Thoracic aorta (tissue), 2 donors: ENCODE results near the gene HMCN2. TPM values are rescaled to one million over a fixed set of nuclear protein-coding genes. Genes with fewer than 3 reads are reported as not detected.

Experiments
- ATAC-seq: fragments of 150-250 bp; one replicate; pipeline ENCODE4 v1.8.0; 2017; ENCODE audit warnings: low read depth; ENCODE audit not compliant: insufficient number of reproducible peaks, low FRiP score
- DNase-seq: peaks from one replicate; pipeline ENCODE4 v3.0.0-alpha.2; 2020; ENCODE audit warnings: low spot score
- H3K27ac ChIP-seq, 2 donors: fragments of 200-600 bp; sonication (generic); 1 replicate in 1 of 2; 2 replicates in 1 of 2; pipeline ENCODE4 v1.5.1; 2016; ENCODE audit warnings: mild to moderate bottlenecking in 2 of 2, moderate library complexity in 2 of 2
- H3K27me3 ChIP-seq: fragments of 200-600 bp; sonication (generic); replicated peaks from 2 replicates; pipeline ENCODE4 v1.6.0; 2016; ENCODE audit warnings: mild to moderate bottlenecking; ENCODE audit not compliant: insufficient read depth
- H3K36me3 ChIP-seq: fragments of 200-600 bp; sonication (generic); one replicate; pipeline ENCODE4 v1.5.1; 2016
- H3K4me1 ChIP-seq, 2 donors: fragments of 200-600 bp; sonication (generic); 1 replicate in 1 of 2; 2 replicates in 1 of 2; pipeline versions ENCODE4 v1.5.1 to v1.6.0; 2016; ENCODE audit warnings: low read depth in 2 of 2, mild to moderate bottlenecking in 1 of 2; ENCODE audit not compliant: control insufficient read depth in 1 of 2
- H3K4me3 ChIP-seq: fragments of 200-600 bp; sonication (generic); 2 replicates; pipeline ENCODE4 v1.5.1; 2016; ENCODE audit warnings: mild to moderate bottlenecking
- H3K9me3 ChIP-seq: fragments of 200-600 bp; sonication (generic); 2 replicates; pipeline ENCODE4 v1.5.1; 2016
- total RNA-seq, 2 donors: library from RNA; depleted of rRNA; stranded (reverse); fragments of >200 nt; gene quantifications; one replicate each; pipeline versions ENCODE4 v1.1.0 to v1.2.3, GENCODE V29; 2016
- TF ChIP-seq, protein P1 (sequence below): fragments of 200-600 bp; sonication (generic); IDR thresholded peaks from one replicate; pipeline ENCODE4 v1.5.1; 2019; ENCODE audit warnings: antibody characterized with exemption

The HMCN2 gene
- total RNA-seq, 2 donors from 2014 or later = 2.4 to 6.3 TPM

DNA sequence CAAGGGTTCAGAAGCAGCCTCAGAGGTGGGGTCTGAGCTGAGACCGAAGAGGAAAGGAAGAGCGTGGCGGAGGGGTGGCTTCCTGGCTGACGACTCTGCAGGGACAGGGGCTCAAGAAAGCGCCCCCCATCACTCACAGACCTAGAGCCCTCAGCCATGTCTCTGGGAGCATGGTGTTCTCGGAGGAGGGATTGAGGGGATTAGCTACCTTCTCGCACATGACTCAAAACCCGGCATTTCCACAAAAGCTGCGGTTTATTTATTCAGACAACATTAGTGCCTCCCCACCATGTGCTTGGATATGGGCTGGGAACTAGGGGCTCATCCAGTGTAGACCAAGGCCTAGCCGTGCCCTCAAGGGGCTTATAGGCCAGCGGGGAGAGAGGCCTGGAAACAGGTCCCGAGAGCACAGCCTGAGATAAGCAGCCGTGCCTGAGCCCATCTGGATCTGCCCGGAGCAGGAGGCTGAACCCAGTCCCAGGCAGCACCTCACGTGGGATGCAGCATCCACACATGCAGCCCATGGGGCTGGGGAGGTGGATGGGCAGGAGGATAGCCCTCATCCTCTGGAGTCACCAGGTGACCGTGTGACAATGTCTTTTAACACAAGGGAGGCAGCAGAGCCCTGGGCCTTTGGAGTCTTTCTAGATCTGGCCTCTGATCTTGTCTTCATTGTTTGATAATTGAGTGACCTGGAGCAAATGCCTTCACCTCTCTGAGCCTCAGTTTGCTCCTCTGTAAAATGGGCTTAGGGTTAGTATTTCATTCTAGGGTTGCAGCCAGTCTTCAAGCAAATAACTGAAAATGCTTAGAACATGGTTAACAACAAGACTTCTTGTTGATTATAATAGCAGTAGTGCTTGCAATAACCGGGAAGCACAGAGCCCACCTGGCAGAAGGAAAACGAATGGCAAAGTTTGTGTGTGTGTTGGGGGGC lies 878 bp upstream of the HMCN2 start:
- H3K27me3 ChIP-seq = peaks cover 11% of the 10 kb centered on the region
- no peak for DNase-seq
- no peak for ATAC-seq
- no peaks in the 10 kb centered on the region for H3K36me3 ChIP-seq
- H3K27ac ChIP-seq = peak overlapping the region in 1 of 2 donors; percentile 8
- peaks cover 6 to 13% of the 10 kb centered on the region in 2 donors for H3K4me1 ChIP-seq
- H3K4me3 ChIP-seq = no peak overlapping the region
- TF ChIP-seq, protein P1, sequence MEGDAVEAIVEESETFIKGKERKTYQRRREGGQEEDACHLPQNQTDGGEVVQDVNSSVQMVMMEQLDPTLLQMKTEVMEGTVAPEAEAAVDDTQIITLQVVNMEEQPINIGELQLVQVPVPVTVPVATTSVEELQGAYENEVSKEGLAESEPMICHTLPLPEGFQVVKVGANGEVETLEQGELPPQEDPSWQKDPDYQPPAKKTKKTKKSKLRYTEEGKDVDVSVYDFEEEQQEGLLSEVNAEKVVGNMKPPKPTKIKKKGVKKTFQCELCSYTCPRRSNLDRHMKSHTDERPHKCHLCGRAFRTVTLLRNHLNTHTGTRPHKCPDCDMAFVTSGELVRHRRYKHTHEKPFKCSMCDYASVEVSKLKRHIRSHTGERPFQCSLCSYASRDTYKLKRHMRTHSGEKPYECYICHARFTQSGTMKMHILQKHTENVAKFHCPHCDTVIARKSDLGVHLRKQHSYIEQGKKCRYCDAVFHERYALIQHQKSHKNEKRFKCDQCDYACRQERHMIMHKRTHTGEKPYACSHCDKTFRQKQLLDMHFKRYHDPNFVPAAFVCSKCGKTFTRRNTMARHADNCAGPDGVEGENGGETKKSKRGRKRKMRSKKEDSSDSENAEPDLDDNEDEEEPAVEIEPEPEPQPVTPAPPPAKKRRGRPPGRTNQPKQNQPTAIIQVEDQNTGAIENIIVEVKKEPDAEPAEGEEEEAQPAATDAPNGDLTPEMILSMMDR = no peak
- H3K9me3 ChIP-seq = no peaks in the 10 kb centered on the region

DNA sequence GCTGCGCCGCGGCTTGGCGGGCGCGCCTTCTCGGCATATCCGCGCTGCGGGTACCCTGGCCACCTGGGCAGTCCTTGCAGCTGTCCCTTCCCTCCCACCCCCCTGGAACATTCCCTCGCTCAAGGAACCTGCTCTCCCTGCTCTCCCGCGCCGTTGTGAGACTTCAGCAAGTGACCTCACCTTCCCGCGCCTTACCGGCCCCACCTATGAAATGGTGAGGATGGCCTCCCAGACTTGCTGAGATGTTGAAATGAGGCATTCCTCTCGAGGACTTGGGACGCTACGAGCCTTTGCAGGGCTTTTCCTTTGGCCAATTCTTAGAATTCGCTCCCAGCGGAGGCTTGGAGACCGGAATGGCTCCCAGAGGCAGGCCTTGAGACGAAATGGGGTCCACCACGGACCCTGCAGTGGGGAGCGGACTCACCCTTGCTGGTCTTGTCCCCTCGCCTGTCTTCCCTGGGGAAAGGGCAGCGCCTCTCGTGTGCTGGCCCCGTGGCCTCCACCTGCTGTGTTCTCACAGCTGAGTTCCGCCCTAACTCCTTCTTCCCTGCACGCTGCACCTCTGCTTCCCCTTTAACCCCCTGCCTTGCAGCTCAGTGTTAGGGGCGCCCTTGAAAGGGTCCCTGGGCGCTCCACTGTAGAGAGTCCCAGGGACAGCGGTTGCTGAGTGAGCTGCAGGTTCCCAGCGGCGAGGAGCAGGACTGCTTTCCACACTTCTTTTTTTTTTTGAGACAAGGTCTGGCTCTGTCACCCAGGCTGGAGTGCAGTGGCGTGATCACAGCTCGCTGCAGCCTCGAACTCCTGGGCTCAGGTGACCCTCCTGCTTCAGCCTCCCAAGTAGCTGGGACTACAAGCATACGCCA lies 907 bp downstream of the HMCN2 start:
- Histone ChIP-seq H3K36me3 (no peaks in the 10 kb centered on the region), H3K9me3 (no peaks in the 10 kb centered on the region), H3K4me1 (peaks cover 6 to 13% of the 10 kb centered on the region in 2 donors), H3K27ac (no peak overlapping the region), H3K4me3 (no peak overlapping the region), H3K27me3 (peaks cover 11% of the 10 kb centered on the region)
- TF ChIP-seq, protein P1 = no peak
- DNase-seq (no peak), ATAC-seq (peak; percentile 20)

DNA sequence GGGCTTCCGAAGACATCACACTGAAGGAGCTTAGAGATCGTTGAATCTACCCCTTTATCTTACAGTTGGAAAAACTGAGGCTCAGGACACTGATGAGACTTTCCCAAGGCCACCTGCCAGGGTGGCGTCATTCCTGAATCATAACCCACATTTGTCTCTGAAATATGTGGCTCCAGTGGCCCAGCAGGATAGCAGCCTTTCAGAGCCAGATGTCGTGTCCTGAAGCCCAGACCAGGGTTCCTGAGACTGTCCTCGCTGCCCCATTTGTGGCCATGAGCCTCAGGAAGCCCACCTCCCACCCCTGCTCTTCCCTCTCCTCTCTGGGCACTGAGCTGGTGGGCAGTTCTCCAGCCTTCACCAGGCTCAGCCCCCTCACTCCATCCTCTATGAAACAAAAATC lies 2.4 kb downstream of the HMCN2 start:
- ATAC-seq (no peak), DNase-seq (no peak)
- Histone ChIP-seq H3K9me3 (no peaks in the 10 kb centered on the region), H3K27me3 (peaks cover 11% of the 10 kb centered on the region), H3K4me1 (peaks cover 6 to 13% of the 10 kb centered on the region in 2 donors), H3K27ac (no peak overlapping the region), H3K36me3 (no peaks in the 10 kb centered on the region), H3K4me3 (no peak overlapping the region)
- TF ChIP-seq, protein P1 = no peak

DNA sequence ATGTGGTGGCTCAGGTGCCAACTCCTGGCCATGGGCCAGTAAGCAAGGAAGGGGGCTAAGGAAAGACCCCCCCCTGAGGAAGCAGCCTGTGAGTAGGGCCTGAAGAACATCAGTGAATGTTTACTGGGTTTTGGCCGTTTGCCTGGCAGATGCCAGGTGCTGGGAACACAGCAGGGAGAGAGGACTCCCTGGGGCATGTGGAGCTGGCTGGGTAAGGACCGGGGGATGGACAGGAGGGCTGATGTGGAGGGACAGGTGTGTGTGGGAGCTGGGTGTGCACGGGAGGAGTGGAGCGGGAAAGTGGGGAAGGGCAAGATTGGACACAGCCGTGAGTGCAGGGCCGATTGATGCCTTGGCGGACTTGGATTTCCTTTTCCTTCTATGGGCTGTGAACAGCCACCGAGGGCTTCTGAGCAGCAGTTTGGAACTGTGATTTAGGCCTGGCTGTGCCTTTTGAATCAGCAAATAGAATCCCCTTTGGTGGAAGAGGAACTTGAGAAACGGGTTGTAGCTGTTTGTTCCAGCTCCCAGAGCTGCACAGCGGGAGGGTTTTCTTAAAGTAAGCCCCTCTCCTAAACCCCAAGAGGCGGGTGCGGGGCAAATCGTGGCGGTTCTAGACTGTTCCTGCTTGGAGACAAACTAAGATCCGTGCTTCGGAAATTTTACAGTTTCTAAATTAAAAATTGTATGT lies 3.1 kb downstream of the HMCN2 start:
- TF ChIP-seq, protein P1 = no peak
- H3K36me3 ChIP-seq = no peaks in the 10 kb centered on the region
- H3K9me3 ChIP-seq = no peaks in the 10 kb centered on the region
- no peak overlapping the region for H3K27ac ChIP-seq
- DNase-seq = no peak
- peaks cover 11% of the 10 kb centered on the region for H3K27me3 ChIP-seq
- H3K4me3 ChIP-seq = no peak overlapping the region
- ATAC-seq = no peak
- peaks cover 6 to 13% of the 10 kb centered on the region in 2 donors for H3K4me1 ChIP-seq
